Measurements from ENCODE around the gene HACD4. TPM values are rescaled to one million over a fixed set of nuclear protein-coding genes. Genes with fewer than 3 reads are reported as not detected.
"Not testable (repeated sequence)": the region's sequence is repeated elsewhere in the genome, so short reads cannot be mapped to it uniquely, and the experiment has no call there.

The HACD4 gene
- total RNA-seq, 8 experiments from 2014 or later, result 1.4 to 4.5 (median 2.5) TPM

- H3K27ac ChIP-seq, result no peak overlapping the region
- no peak overlapping the region for H3K4me3 ChIP-seq
- H3K4me1 ChIP-seq (replicated peaks in 1 of 2), result no peaks in the 10 kb centered on the region
- WGBS, 10 experiments, result 0 to 100% (median 94%) methylated on average over 1 to 3 of the region's 3 CpGs
- in situ Hi-C loops (cut with MboI; ENCODE audit: low pct_unique_long_range_greater_than_20kb in 2 of 9, low sequenced_read_pairs in 9 of 9, unreplicated experiment in 9 of 9), result no loop called here
- peak in 3 of 8 experiments; percentile 25 to 79 (median 68) for ATAC-seq (replicated peaks in 6 of 8)
These were observed 50.5 kb downstream of the HACD4 start for GRCh38 chr9:20980832-20981455.

DNA sequence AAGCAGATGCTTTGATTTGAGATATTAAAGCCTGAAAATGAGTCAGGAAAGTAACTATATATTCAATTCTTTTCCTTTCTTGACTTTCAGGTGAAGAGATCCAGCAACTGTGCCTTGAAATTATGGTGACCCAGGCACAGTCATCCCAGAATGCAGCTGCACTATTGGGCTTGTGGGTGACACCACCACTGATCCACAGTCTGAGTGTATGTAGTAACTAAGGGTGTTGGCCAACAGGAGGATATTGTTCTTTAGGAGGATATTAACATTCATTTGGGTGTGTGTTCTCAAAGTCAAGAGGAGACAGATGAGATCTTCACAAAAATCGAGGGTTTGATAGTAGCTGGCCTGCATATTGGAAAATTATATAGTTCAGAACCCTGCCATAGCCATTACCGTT is 53.2 kb downstream of the HACD4 start:
- peak in 2 of 8 experiments; percentile 73 to 81 for ATAC-seq (replicated peaks in 6 of 8)
- no peaks in the 10 kb centered on the region for H3K4me1 ChIP-seq (replicated peaks in 1 of 2)
- H3K4me3 ChIP-seq, result no peak overlapping the region
- H3K27ac ChIP-seq, result no peak overlapping the region
- 60 to 100% (median 80%) methylated on average over 1 to 2 of the region's 2 CpGs; no CpG with 5 or more reads in 3 of the 10 experiments for WGBS, 10 experiments
- in situ Hi-C loops (cut with MboI; ENCODE audit: low pct_unique_long_range_greater_than_20kb in 2 of 9, low sequenced_read_pairs in 9 of 9, unreplicated experiment in 9 of 9), result no loop called here

DNA sequence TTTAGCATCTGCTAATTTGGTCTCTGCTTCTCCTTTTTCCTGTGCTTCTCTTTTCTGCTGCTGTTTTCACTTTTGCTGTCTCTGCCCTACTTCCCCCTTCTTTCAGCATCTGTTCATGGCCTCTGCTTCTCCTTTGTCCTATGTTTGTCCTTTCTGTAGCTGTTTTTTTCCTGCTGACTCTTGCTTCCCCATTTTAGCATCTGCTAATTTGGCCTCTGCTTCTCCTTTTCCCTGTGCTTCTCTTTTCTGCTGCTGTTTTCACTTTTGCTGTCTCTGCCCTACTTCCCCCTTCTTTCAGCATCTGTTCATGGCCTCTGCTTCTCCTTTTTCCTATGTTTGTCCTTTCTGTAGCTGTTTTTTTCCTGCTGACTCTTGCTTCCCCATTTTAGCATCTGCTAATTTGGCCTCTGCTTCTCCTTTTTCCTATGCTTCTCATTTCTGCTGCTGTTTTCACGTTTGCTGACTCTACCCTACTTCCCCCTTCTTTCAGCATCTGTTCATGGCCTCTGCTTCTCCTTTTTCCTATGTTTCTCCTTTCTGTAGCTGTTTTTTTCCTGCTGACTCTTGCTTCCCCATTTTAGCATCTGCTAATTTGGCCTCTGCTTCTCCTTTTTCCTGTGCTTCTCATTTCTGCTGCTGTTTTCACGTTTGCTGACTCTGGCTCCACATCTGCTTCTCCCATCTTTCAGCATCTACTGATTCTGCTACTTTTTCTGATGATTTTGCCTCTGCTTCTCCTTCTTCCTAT is 57.1 kb downstream of the HACD4 start:
- in situ Hi-C loops (cut with MboI; ENCODE audit: low pct_unique_long_range_greater_than_20kb in 2 of 9, low sequenced_read_pairs in 9 of 9, unreplicated experiment in 9 of 9); H3K4me3 ChIP-seq; ATAC-seq (replicated peaks in 6 of 8); H3K27ac ChIP-seq; H3K4me1 ChIP-seq (replicated peaks in 1 of 2): not testable (repeated sequence)
- WGBS, 10 experiments, result 60 to 94% (median 84%) methylated on average over 1 to 2 of the region's 2 CpGs; no CpG with 5 or more reads in 2 of the 10 experiments

GRCh38 chr9:20973246-20973947 is 58.0 kb downstream of the HACD4 start:
- H3K4me1 ChIP-seq (replicated peaks in 1 of 2); in situ Hi-C loops (cut with MboI; ENCODE audit: low pct_unique_long_range_greater_than_20kb in 2 of 9, low sequenced_read_pairs in 9 of 9, unreplicated experiment in 9 of 9); ATAC-seq (replicated peaks in 6 of 8); H3K4me3 ChIP-seq; H3K27ac ChIP-seq: not testable (repeated sequence)
- WGBS, 10 experiments, result 56 to 100% (median 92%) methylated on average over 1 to 2 of the region's 2 CpGs; no CpG with 5 or more reads in 1 of the 10 experiments

GRCh38 chr9:20972684-20973083 is 58.8 kb downstream of the HACD4 start:
- in situ Hi-C loops (cut with MboI; ENCODE audit: low pct_unique_long_range_greater_than_20kb in 2 of 9, low sequenced_read_pairs in 9 of 9, unreplicated experiment in 9 of 9), result no loop called here
- H3K4me1 ChIP-seq (replicated peaks in 1 of 2), result no peaks in the 10 kb centered on the region
- no peak overlapping the region for H3K27ac ChIP-seq
- 91 to 100% (median 100%) methylated on average over 1 of the region's 1 CpG for WGBS, 10 experiments
- no peak overlapping the region for H3K4me3 ChIP-seq
- no peak for ATAC-seq (replicated peaks in 6 of 8)

- 60 to 100% (median 88%) methylated on average over 1 to 4 of the region's 4 CpGs; no CpG with 5 or more reads in 2 of the 10 experiments for WGBS, 10 experiments
- no peak overlapping the region for H3K4me3 ChIP-seq
- peaks cover 0 to 2% of the 10 kb centered on the region in 2 donors for H3K4me1 ChIP-seq (replicated peaks in 1 of 2)
- in situ Hi-C loops (cut with MboI; ENCODE audit: low pct_unique_long_range_greater_than_20kb in 2 of 9, low sequenced_read_pairs in 9 of 9, unreplicated experiment in 9 of 9), result no loop called here
- ATAC-seq (replicated peaks in 6 of 8), result no peak
- no peak overlapping the region for H3K27ac ChIP-seq
These were observed 68.8 kb downstream of the HACD4 start for GRCh38 chr9:20962536-20963225.

GRCh38 chr9:20950707-20951106 is 80.7 kb downstream of the HACD4 start:
- 43 to 100% (median 100%) methylated on average over 1 to 2 of the region's 2 CpGs for WGBS, 10 experiments
- no peak overlapping the region for H3K4me3 ChIP-seq
- in situ Hi-C loops (cut with MboI; ENCODE audit: low pct_unique_long_range_greater_than_20kb in 2 of 9, low sequenced_read_pairs in 9 of 9, unreplicated experiment in 9 of 9), result no loop called here
- ATAC-seq (replicated peaks in 6 of 8), result no peak
- no peak overlapping the region for H3K27ac ChIP-seq
- H3K4me1 ChIP-seq (replicated peaks in 1 of 2), result peaks cover 2 to 13% of the 10 kb centered on the region in 2 donors

Other genes with a start within 250 kb of the HACD4 start
- under 1 TPM in 5 of 8 experiments, not detected in 3; 0.16 to 0.71 (median 0.41) TPM for gene IFNB1, start 46.3 kb upstream of the HACD4 start, total RNA-seq
- gene IFNW1, start 110.2 kb upstream of the HACD4 start, total RNA-seq, result under 1 TPM in 3 of 8 experiments, not detected in 5; 0.05 to 0.29 (median 0.13) TPM
- under 1 TPM in 2 of 8 experiments, not detected in 6; 0.25 to 0.45 TPM for gene IFNA21, start 135.0 kb upstream of the HACD4 start, total RNA-seq
- under 1 TPM in 1 of 8 experiments, not detected in 7; 0.71 TPM for gene IFNA4, start 155.9 kb upstream of the HACD4 start, total RNA-seq
- gene IFNA7, start 170.6 kb upstream of the HACD4 start, total RNA-seq, result under 1 TPM in 2 of 8 experiments, not detected in 6; 0.32 to 0.52 TPM
- under 1 TPM in 2 of 8 experiments, not detected in 6; 0.23 to 0.57 TPM for gene IFNA10, start 175.5 kb upstream of the HACD4 start, total RNA-seq
- under 1 TPM in 2 of 8 experiments, not detected in 6; 0.21 to 0.36 TPM for gene IFNA16, start 185.7 kb upstream of the HACD4 start, total RNA-seq
- under 1 TPM in 2 of 8 experiments, not detected in 6; 0.23 to 0.38 TPM for gene IFNA17, start 196.6 kb upstream of the HACD4 start, total RNA-seq
- under 1 TPM in 1 of 8 experiments, not detected in 7; 0.28 TPM for gene IFNA14, start 208.4 kb upstream of the HACD4 start, total RNA-seq